ENCODE results near the gene GNS. TPM values are rescaled to one million over a fixed set of nuclear protein-coding genes. Genes with fewer than 3 reads are reported as not detected.

GNS gene
- total RNA-seq, 1 experiment from 2014 or later: 85.1 TPM

DNA sequence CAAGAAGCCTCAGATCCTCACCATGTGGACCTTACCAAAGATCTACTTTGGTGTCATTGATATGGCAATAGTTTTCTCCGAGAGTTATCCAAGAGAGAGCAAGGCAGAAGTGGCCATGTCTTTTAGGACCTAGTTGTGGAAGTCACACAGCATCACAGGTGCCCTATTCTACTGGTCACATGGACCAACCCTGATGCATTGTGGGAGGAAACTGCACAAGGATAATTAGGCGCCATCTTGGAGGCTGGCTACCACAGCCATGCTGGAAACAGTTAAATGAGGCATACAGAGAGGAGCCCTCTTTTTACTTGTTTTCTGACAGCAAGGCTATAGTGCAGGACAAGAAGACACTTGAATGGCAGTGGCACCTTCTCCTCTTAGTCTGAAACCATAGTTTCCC is 49.8 kb downstream of the GNS start:
- CTCF ChIA-PET: no interaction called here
- peaks cover 28% of the 10 kb centered on the region for H3K36me3 Mint-ChIP-seq (ENCODE audit: insufficient read depth, unreplicated experiment)
- no TSS peak for BruUV-seq (replicated peaks)

DNA sequence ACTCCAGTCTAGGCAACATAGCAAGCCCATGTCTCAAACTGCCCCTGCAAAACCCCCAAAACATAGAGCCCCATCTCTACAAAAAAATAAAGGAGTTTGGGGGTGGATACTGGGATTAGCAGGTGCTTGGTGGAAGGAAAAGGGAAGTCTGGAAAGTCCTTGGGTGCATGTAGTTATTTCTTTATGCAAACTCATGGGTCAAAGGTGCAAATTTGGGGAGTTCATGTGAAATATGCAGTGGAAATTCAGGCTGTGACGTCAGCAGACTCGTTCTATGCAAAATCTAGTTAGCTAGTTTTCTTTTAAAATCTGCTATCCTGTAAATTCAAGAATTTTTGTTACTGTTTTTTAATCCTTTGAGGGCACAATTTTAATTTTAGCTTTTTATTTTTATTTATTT is 51.3 kb downstream of the GNS start:
- H3K4me1 Mint-ChIP-seq (ENCODE audit: low read depth, unreplicated experiment): no peaks in the 10 kb centered on the region
- H3K9me3 Mint-ChIP-seq (ENCODE audit: low read depth, unreplicated experiment): no peaks in the 10 kb centered on the region
- no peaks in the 10 kb centered on the region for H3K27me3 Mint-ChIP-seq (ENCODE audit: unreplicated experiment)
- TF ChIP-seq, protein P1, sequence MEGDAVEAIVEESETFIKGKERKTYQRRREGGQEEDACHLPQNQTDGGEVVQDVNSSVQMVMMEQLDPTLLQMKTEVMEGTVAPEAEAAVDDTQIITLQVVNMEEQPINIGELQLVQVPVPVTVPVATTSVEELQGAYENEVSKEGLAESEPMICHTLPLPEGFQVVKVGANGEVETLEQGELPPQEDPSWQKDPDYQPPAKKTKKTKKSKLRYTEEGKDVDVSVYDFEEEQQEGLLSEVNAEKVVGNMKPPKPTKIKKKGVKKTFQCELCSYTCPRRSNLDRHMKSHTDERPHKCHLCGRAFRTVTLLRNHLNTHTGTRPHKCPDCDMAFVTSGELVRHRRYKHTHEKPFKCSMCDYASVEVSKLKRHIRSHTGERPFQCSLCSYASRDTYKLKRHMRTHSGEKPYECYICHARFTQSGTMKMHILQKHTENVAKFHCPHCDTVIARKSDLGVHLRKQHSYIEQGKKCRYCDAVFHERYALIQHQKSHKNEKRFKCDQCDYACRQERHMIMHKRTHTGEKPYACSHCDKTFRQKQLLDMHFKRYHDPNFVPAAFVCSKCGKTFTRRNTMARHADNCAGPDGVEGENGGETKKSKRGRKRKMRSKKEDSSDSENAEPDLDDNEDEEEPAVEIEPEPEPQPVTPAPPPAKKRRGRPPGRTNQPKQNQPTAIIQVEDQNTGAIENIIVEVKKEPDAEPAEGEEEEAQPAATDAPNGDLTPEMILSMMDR (IDR thresholded peaks at IDR 0.05; ENCODE audit: unreplicated experiment): no peak
- H3K4me3 Mint-ChIP-seq (ENCODE audit: low read depth, unreplicated experiment): no peak overlapping the region
- H3K36me3 Mint-ChIP-seq (ENCODE audit: insufficient read depth, unreplicated experiment): peaks cover 30% of the 10 kb centered on the region
- DNase-seq: no peak
- CTCF ChIA-PET: interaction anchor here (1.6 kb wide), 1 partner anchor 11 kb away, joined by 8 read pairs; no protein-coding TSS in a partner anchor
- H3K27ac Mint-ChIP-seq (ENCODE audit: unreplicated experiment): no peak overlapping the region
- intact Hi-C loops (cut with micrococcal nuclease; ENCODE audit: unreplicated experiment): no loop called here
- BruUV-seq (replicated peaks): no TSS peak

More for the DNA sequence above, 49.8 kb downstream of the GNS start:
- no peaks in the 10 kb centered on the region for H3K4me1 Mint-ChIP-seq (ENCODE audit: low read depth, unreplicated experiment)
- no peaks in the 10 kb centered on the region for H3K27me3 Mint-ChIP-seq (ENCODE audit: unreplicated experiment)
- no peaks in the 10 kb centered on the region for H3K9me3 Mint-ChIP-seq (ENCODE audit: low read depth, unreplicated experiment)
- no peak overlapping the region for H3K4me3 Mint-ChIP-seq (ENCODE audit: low read depth, unreplicated experiment)
- DNase-seq: no peak
- H3K27ac Mint-ChIP-seq (ENCODE audit: unreplicated experiment): no peak overlapping the region
- intact Hi-C loops (cut with micrococcal nuclease; ENCODE audit: unreplicated experiment): no loop called here
- TF ChIP-seq, protein P1 (IDR thresholded peaks at IDR 0.05; ENCODE audit: unreplicated experiment): no peak

DNA sequence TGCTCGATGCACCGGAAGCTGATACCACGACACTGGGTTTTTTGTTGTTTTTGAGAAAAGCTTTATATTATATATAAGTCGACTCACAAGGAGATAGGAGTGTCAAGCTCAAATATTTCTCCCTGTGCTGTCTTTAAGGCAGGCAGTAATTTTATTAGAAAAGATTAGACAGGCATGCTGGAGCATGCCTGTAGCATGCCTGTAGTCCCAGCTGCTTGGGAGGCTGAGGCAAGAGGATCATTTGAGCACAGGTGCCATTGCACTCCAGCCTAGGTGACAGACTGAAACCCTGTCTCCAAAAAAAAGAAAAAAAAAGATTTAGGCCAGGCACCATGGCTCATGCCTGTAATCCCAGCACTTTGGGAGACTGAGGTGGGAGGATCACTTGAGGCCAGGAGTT is 51.8 kb downstream of the GNS start:
- no peaks in the 10 kb centered on the region for H3K27me3 Mint-ChIP-seq (ENCODE audit: unreplicated experiment)
- H3K4me3 Mint-ChIP-seq (ENCODE audit: low read depth, unreplicated experiment): no peak overlapping the region
- CTCF ChIA-PET: interaction anchor here (1.6 kb wide), 1 partner anchor 10 kb away, joined by 8 read pairs; no protein-coding TSS in a partner anchor
- H3K4me1 Mint-ChIP-seq (ENCODE audit: low read depth, unreplicated experiment): no peaks in the 10 kb centered on the region
- peaks cover 30% of the 10 kb centered on the region for H3K36me3 Mint-ChIP-seq (ENCODE audit: insufficient read depth, unreplicated experiment)
- intact Hi-C loops (cut with micrococcal nuclease; ENCODE audit: unreplicated experiment): no loop called here
- TF ChIP-seq, protein P1 (IDR thresholded peaks at IDR 0.05; ENCODE audit: unreplicated experiment): no peak
- no TSS peak for BruUV-seq (replicated peaks)
- H3K27ac Mint-ChIP-seq (ENCODE audit: unreplicated experiment): no peak overlapping the region
- DNase-seq: no peak
- no peaks in the 10 kb centered on the region for H3K9me3 Mint-ChIP-seq (ENCODE audit: low read depth, unreplicated experiment)

DNA sequence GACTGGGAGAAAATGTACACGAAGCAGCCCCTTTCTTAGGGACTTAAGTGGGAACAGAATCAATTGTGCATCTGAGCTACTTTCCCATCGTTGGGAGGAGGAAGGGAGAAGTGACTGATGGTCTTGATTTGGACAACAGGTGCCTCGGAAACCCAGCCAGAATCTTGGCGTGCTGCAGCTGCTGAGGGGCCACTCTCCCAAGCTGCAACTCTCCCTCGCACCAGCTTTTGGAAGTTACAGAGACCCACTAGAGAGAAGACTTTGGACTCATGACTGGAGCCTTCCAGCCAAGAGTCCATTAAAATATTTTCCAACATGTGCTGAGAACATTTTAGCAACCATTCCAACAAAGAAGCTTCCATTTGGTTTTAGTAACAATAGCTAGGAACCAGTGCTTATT is 52.3 kb downstream of the GNS start:
- H3K4me1 Mint-ChIP-seq (ENCODE audit: low read depth, unreplicated experiment): no peaks in the 10 kb centered on the region
- H3K36me3 Mint-ChIP-seq (ENCODE audit: insufficient read depth, unreplicated experiment): peaks cover 35% of the 10 kb centered on the region
- no peaks in the 10 kb centered on the region for H3K27me3 Mint-ChIP-seq (ENCODE audit: unreplicated experiment)
- H3K4me3 Mint-ChIP-seq (ENCODE audit: low read depth, unreplicated experiment): no peak overlapping the region
- BruUV-seq (replicated peaks): no TSS peak
- CTCF ChIA-PET: interaction anchor here (1.6 kb wide), 1 partner anchor 10 kb away, joined by 8 read pairs; no protein-coding TSS in a partner anchor
- DNase-seq: no peak
- no peaks in the 10 kb centered on the region for H3K9me3 Mint-ChIP-seq (ENCODE audit: low read depth, unreplicated experiment)
- H3K27ac Mint-ChIP-seq (ENCODE audit: unreplicated experiment): peak overlapping the region; percentile 42
- TF ChIP-seq, protein P1 (IDR thresholded peaks at IDR 0.05; ENCODE audit: unreplicated experiment): no peak
- intact Hi-C loops (cut with micrococcal nuclease; ENCODE audit: unreplicated experiment): no loop called here

Measured in Calu3 (cell line).